ENCODE results near the gene PLA2G4B. TPM values are rescaled to one million over a fixed set of nuclear protein-coding genes. Genes with fewer than 3 reads are reported as not detected.

PLA2G4B gene
- polyA plus RNA-seq, 3 donors: 6.3 to 9.6 (median 7.3) TPM

DNA sequence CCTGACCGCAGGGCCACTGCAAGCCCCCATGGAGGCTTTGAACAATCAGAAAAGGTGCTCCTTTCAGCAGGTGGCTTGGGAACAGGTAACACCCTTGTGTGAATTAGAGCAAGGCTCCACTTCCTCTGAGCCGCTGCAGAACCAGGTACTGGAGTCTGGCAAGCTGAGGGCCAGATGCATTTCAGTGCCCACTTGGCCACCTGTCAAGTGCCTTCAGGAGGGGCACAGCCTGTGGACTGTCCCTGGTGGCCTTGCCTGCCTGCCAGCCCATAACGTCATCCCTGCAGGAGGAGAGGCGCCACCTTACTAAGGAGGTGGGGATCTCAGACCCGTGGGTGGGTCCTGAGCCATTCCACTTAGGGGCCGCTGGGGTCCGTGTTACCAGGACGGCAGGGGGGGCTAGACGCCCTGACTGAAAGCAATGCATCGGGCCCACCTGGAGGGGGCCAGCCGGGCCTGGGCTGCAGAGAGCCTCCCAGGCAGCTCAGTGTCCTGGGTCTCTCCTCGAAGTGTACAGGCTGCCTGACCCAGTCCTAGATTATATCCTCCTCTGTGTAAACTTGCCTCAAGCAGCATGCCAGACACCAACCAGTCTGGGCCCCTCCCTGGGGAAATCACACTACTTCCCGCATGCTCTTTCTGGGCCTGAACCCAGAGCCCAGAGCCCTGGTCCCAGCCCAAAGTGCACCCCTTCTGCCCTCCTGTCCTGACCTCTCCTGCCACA, 39.1 kb downstream of the PLA2G4B start:
- 80 to 85% (median 84%) methylated on average over 13 of the region's 13 CpGs for WGBS, 3 donors
- no peak overlapping the region for H3K27ac ChIP-seq (ENCODE audit: low read depth, low read length)

- no peak overlapping the region for H3K27ac ChIP-seq (ENCODE audit: low read depth, low read length)
- 83 to 91% (median 85%) methylated on average over 10 of the region's 10 CpGs for WGBS, 3 donors
These were observed 39.7 kb downstream of the PLA2G4B start for GRCh38 chr15:41878355-41878699.

DNA sequence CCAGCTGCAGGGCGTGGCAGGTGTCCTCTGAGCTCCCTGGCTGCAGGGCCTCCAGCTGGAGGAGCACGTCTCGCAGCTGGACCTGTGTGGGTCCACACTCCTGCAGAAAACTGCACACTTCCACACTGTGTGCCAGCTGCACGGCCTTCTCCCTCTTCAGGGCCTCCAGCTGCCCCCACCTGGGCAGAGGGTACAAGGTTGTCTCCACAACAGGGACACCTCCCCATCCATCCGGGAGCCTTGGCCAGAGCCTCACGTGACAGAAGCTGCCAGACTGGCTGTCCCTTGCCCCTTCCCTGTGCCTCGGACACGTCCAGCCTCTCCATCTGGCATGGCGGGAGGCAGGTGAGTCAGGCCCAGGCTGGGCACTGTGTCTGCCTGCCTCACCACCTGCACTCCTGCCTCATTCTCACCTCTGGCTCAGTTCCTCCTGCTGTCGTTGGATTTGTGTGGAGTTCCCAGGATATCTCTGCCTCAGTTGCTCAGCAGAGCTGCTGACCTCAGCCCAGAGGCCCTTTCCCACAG, 40.7 kb downstream of the PLA2G4B start:
- WGBS, 3 donors: 93 to 96% (median 95%) methylated on average over 10 of the region's 10 CpGs

GRCh38 chr15:41880156-41880877, 41.7 kb downstream of the PLA2G4B start:
- H3K27ac ChIP-seq (ENCODE audit: low read depth, low read length): no peak overlapping the region
- WGBS, 3 donors: 95 to 96% (median 96%) methylated on average over 9 to 10 of the region's 10 CpGs

More for the DNA sequence above, 40.7 kb downstream of the PLA2G4B start:
- no peak overlapping the region for H3K27ac ChIP-seq (ENCODE audit: low read depth, low read length)

DNA sequence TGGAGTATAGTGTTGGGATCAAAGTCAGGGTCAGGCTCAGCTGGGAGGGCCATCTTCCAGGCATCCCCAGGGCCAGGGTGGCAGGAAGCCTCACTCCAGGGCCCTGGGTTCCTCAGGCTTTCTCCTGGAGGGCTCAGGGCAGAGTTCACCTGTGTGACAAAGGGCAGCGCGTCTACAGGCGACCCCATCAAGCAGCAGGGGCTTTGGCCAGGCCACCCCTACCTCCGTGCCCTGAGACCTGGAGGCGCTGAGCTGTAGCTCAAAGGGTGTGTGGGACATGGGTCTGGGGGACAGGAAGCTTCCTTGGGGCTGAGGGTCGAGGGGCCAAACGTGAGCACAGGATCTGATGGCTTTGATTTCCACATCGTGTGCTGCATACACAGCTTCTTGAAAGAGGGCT, 42.4 kb downstream of the PLA2G4B start:
- H3K27ac ChIP-seq (ENCODE audit: low read depth, low read length): no peak overlapping the region
- 87 to 93% (median 90%) methylated on average over 8 of the region's 8 CpGs for WGBS, 3 donors

DNA sequence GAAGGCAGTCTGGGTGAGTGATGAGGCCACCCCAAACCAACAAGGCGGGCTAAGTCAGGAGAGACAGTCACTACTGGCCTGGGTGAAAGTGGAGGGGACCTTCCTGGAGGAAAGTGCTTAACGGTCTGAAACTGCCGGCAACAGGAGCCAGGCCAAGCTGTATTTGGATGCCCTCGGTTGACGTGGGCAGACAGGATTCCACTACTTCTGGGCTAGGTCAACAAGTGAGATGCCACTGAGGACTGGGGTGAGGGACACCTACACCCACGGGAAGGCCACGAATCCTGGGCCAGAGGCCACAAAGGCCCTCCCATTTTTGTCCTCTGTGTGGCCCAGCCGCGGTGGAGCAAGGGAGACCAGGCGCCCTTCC, 42.9 kb downstream of the PLA2G4B start:
- 47 to 63% (median 59%) methylated on average over 10 of the region's 10 CpGs for WGBS, 3 donors
- H3K27ac ChIP-seq (ENCODE audit: low read depth, low read length): no peak overlapping the region

DNA sequence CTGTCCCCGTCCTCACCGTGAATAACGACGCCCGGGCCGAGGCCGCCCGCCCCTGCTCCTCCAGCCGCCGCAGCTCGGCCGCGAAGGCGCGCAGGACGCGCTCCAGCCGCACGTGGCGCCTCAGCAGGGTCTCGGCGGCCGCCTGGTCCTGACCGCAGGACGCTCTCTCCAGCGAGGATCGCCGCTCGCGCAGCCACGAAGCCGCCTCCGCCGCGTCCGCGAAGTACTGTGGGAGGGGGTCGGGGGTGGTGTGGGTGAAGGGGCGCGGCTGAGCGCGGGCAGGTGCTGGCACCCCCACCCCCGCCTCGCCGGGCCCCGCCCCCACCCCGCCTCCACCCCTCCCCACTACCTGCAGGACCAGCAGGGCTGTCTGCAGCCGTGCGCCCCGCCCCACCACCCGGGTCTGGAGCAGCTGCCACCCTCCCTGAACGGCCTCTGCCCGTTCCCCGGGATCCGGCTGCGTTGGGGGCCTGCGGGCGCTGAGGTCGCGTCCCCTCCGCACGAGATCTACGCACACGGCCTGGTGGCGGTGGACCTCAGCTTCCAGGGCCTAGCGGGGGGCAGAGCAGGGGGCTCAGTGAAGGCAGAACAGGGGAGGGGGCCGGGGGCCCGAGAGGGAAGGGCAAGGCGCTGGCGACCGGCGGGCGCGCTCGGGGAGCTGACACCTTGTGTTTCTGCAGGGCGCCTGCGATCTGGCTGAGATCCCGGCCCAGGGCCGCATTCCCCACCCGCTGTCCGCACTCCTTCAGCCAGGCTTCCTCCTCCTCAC, 43.5 kb downstream of the PLA2G4B start:
- no peak overlapping the region for H3K27ac ChIP-seq (ENCODE audit: low read depth, low read length)
- WGBS, 3 donors: 27 to 34% (median 32%) methylated on average over 48 to 81 of the region's 81 CpGs

- WGBS, 3 donors: 55 to 72% (median 69%) methylated on average over 14 of the region's 14 CpGs
- H3K27ac ChIP-seq (ENCODE audit: low read depth, low read length): no peak overlapping the region
These were observed 44.2 kb downstream of the PLA2G4B start for GRCh38 chr15:41882689-41883483.

GRCh38 chr15:41883484-41883825, 44.8 kb downstream of the PLA2G4B start:
- 80 to 97% (median 83%) methylated on average over 2 of the region's 2 CpGs for WGBS, 3 donors
- H3K27ac ChIP-seq (ENCODE audit: low read depth, low read length): no peak overlapping the region

DNA sequence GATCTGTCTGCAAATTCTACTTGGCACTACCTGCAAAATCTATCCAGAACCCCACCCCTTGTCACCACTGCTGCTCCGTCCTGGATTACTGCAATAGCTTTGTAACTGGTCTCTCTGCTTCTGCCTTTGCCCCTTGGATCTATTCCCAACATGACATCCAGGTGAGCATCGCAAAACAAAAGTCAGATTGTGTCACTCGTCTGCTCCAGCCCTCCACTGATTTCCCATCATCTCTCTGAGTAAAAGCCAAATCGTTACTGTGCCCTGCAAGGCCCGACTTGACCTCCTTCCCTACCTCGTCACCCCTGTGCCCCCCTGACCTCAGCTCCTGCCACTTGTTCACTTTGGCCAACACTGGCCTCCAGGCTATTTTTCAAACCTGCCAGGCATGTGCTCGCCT, 45.8 kb downstream of the PLA2G4B start:
- WGBS, 3 donors: 86 to 94% (median 88%) methylated on average over 7 of the region's 7 CpGs
- H3K27ac ChIP-seq (ENCODE audit: low read depth, low read length): no peak overlapping the region

DNA sequence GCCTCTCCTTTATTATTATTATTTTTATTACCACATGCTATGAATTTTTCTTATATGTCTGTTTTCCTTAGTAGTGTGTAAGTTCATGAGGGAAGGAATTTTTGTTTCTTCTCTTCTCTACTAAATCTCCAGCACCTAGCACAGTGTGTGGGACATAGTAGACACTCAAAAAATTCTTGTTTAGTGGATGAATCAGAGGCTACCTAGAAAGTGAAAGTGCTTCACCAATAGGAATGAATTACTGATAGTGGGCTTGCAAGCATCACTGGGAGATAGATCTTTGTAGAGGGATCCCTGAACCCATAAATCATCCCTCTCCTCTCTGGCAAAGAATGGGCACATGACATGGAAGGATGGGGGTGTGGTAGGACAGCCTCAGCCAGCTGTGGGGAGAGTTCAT, 46.7 kb downstream of the PLA2G4B start:
- no peak overlapping the region for H3K27ac ChIP-seq (ENCODE audit: low read depth, low read length)

DNA sequence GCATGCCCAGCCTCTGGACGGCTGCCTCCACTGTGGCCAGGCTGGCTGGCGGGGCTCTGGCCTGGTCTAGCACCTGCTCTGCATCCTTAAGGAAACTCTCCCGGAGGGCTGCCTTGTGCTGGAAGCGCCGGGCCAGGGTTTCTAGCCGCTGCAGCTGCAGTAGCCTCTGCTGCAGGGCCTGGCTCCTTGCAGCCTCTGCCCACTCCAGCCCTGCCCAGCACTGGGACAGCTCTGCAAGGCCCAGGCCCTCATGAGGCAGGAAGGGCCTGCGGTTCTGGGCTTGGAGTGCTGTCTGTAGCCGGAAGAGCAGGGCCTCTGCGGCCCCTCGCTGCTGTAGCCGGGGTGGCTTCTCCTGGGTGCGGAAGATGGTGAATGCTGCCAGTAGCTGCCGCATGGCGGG, 47.2 kb downstream of the PLA2G4B start:
- WGBS, 3 donors: 97 to 98% (median 97%) methylated on average over 13 to 14 of the region's 14 CpGs
- H3K27ac ChIP-seq (ENCODE audit: low read depth, low read length): no peak overlapping the region

DNA sequence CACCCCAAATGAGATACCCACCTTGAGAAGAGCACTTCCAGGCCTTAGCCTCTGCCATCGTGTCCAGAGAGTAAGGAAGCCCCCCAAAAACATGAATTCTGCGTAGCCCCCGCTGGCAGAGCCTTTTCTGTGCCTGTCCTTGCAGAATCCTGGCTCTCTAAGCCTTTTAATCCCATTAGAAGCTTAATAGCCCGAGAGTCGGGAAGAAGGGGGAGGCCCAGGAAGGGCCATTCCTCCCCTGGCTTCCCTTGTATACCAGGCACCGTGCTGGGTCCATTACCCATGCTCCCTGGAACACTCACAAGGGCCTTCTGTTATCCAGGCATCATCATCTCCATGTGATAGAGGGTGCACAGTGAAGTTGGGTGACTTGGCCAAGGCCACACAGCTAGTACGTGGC, 48.1 kb downstream of the PLA2G4B start:
- no peak overlapping the region for H3K27ac ChIP-seq (ENCODE audit: low read depth, low read length)
- 92 to 98% (median 93%) methylated on average over 7 of the region's 7 CpGs for WGBS, 3 donors

DNA sequence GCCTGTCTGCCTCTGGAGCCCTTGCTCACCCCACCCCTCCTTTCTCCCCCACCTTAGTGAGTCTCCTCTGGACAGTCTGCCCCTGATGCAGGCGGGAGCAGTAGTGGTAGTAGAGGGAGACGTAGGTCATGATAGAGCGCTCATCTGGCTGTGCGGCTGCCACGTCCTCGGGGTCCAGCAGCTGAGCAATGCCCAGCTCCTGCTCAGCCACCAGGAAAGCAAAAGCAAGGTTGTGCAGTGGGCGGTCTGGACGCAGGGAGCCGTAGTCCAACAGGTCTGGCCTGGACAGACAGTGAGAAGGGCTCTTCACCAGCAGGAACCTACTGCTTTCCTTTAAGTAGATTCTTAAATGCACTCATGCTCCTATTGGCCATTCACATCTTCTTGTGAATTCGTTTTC, 48.5 kb downstream of the PLA2G4B start:
- 93 to 97% (median 95%) methylated on average over 10 of the region's 10 CpGs for WGBS, 3 donors
- H3K27ac ChIP-seq (ENCODE audit: low read depth, low read length): no peak overlapping the region

- WGBS, 3 donors: 82 to 92% (median 87%) methylated on average over 9 of the region's 9 CpGs
- no peak overlapping the region for H3K27ac ChIP-seq (ENCODE audit: low read depth, low read length)
These were observed 49.2 kb downstream of the PLA2G4B start for GRCh38 chr15:41887893-41888292.

GRCh38 chr15:41888662-41889253, 50.1 kb downstream of the PLA2G4B start:
- H3K27ac ChIP-seq (ENCODE audit: low read depth, low read length): no peak overlapping the region
- WGBS, 3 donors: 72 to 91% (median 78%) methylated on average over 7 of the region's 7 CpGs

DNA sequence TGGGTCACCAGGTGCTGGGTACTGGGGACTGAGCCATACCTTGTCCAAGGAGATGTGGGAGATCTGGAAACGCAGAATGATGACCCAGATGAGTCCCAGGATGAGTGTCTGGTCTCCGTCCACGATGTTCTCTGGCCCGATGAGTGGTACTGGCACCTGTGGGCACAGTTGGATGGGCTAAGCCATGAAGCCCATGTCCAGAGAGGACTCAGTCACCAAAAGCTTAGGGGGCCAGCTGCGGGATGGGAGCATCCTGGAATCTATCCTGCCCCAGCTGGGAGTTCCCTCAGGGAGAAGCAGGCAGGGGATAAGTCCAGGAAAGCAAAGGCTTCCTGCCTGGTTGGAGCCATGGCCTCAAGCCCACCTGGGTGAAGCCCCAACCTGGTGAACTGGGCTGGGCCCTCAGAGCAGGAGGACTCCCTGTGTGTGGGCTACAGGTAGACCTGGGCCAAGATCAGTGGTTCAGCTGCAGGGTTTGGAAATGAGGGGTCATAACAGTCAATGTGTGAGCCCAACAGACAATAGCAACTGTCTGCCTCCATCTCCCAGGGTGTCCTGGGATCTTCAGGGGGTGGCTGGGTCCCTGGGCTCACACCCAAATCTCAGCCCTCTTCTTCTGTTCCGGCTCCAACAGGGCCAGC, 51.5 kb downstream of the PLA2G4B start:
- 92 to 96% (median 95%) methylated on average over 6 of the region's 6 CpGs for WGBS, 3 donors
- no peak overlapping the region for H3K27ac ChIP-seq (ENCODE audit: low read depth, low read length)

- H3K27ac ChIP-seq (ENCODE audit: low read depth, low read length): no peak overlapping the region
- 88 to 92% (median 90%) methylated on average over 6 of the region's 6 CpGs for WGBS, 3 donors
These were observed 52.6 kb downstream of the PLA2G4B start for GRCh38 chr15:41891226-41891625.

Data from adipose tissue (tissue), 3 donors.